Ovary (tissue), 9 donors: ENCODE measurements around the gene CCDC60. TPM values are rescaled to one million over a fixed set of nuclear protein-coding genes. Genes with fewer than 3 reads are reported as not detected.

Experiments used
- DNase-seq, 5 donors: peaks; one replicate each; pipeline ENCODE4 v3.0.0-alpha.2; 2019 to 2020
- H3K27ac ChIP-seq, 2 donors: fragments of 200-600 bp; one replicate each; pipeline versions ENCODE4 v1.5.1 to v1.8.0; 2019 to 2022
- H3K27me3 ChIP-seq: fragments of 200-600 bp; one replicate; pipeline ENCODE4 v1.8.0; 2022
- H3K36me3 ChIP-seq: fragments of 200-600 bp; sonication (generic); one replicate; pipeline ENCODE4 v1.5.1; 2019
- H3K4me1 ChIP-seq: one replicate; pipeline ENCODE4 v1.8.1; 2013; ENCODE audit warnings: mild to moderate bottlenecking, moderate library complexity; ENCODE audit not compliant: insufficient read depth
- H3K4me3 ChIP-seq: fragments of 200-600 bp; sonication (generic); one replicate; pipeline ENCODE4 v1.5.1; 2017
- H3K9me3 ChIP-seq, 2 donors: fragments of 200-600 bp in 1 of 2; sonication (generic) in 1 of 2; one replicate each; pipeline versions ENCODE4 v1.5.1 to v1.8.1; 2013 to 2019; ENCODE audit warnings: mild to moderate bottlenecking in 1 of 2, moderate library complexity in 1 of 2
- EP300 ChIP-seq: sonication (generic); formaldehyde crosslinking; IDR thresholded peaks from one replicate; pipeline ENCODE4 v1.6.1; 2017; ENCODE audit warnings: antibody characterized with exemption
- POLR2A ChIP-seq: fragments of 450-650 bp; IDR thresholded peaks from one replicate; pipeline ENCODE4 v1.6.1; 2017; ENCODE audit warnings: antibody characterized with exemption, mild to moderate bottlenecking, moderate library complexity
- WGBS, 3 donors: extraction: QIAGEN DNeasy Blood & Tissue Kit in 1 of 3; methylation state at CpG; one replicate each; pipeline versions ENCODE4 v1.1.5 to v1.1.7; 2013 to 2017; 5-methylcytosine and 5-hydroxymethylcytosine counted together
- intact Hi-C, 4 donors: fragments of 100-400 bp; cut with DNase I; formaldehyde crosslinking; loops; one replicate each; pipeline versions ENCODE4 v1.11.0 to v1.15.1; 2022 to 2023
- polyA plus RNA-seq, 2 donors: library from polyadenylated mRNA; stranded (reverse); fragments of 200-250 nt in 1 of 2; fragments of 350-450 nt in 1 of 2; fragmentation: Illumina TruSeq in 1 of 2; extraction: RNeasy Lipid Tissue Mini Kit (QIAGEN cat#74804) in 1 of 2; gene quantifications; one replicate each; pipeline ENCODE4 v1.2.3, GENCODE V29; 2013 to 2014
- total RNA-seq, 7 donors: library from RNA; depleted of rRNA in 2 of 7; stranded (reverse); fragments of >200 nt in 2 of 7; fragmentation: NEBNext Ultra II Directional in 3 of 7; extraction: Animal tissue kit (Norgen Biotek cat#: 25700) in 3 of 7; gene quantifications; one replicate each; pipeline versions ENCODE4 v1.1.0 to v1.2.4, GENCODE V29; 2016 to 2023
- TF ChIP-seq, protein P1 (sequence below), 3 donors: fragments of 450-650 bp in 2 of 3; fragments of 200-600 bp in 1 of 3; IDR thresholded peaks; one replicate each; pipeline versions ENCODE4 v1.5.1 to v1.8.0; 2016 to 2022; ENCODE audit warnings: antibody characterized with exemption in 3 of 3, mild to moderate bottlenecking in 1 of 3
- donor health status: DM: no; HTN: no; CAD: no; lungs with moderate emphysema.
- donor health status: DM: no; HTN: no; CAD: no.
- donor health status: Bipolar disorder and iron deficiency.
- donor health status: DM: yes; HTN: yes; CAD: no.
- donor health status: DM: no; HTN: no; CAD: no.
- donor health status: DM: yes; HTN: yes; CAD: no.

Gene CCDC60
- total and polyA plus RNA-seq, 9 donors: 0.32 to 9.1 (median 0.59) TPM; not detected in 3

- DNase-seq: no peak
- 28 to 34% (median 31%) methylated on average over 2 of the region's 2 CpGs for WGBS, 3 donors
- intact Hi-C loops: no loop called here
- H3K36me3 ChIP-seq: no peaks in the 10 kb centered on the region
- no peaks in the 10 kb centered on the region for H3K4me1 ChIP-seq
- H3K9me3 ChIP-seq: no peaks in the 10 kb centered on the region
- no peak overlapping the region for H3K4me3 ChIP-seq
- H3K27ac ChIP-seq: no peak overlapping the region
- H3K27me3 ChIP-seq: no peaks in the 10 kb centered on the region
- TF ChIP-seq EP300: no peak
- TF ChIP-seq, protein P1, sequence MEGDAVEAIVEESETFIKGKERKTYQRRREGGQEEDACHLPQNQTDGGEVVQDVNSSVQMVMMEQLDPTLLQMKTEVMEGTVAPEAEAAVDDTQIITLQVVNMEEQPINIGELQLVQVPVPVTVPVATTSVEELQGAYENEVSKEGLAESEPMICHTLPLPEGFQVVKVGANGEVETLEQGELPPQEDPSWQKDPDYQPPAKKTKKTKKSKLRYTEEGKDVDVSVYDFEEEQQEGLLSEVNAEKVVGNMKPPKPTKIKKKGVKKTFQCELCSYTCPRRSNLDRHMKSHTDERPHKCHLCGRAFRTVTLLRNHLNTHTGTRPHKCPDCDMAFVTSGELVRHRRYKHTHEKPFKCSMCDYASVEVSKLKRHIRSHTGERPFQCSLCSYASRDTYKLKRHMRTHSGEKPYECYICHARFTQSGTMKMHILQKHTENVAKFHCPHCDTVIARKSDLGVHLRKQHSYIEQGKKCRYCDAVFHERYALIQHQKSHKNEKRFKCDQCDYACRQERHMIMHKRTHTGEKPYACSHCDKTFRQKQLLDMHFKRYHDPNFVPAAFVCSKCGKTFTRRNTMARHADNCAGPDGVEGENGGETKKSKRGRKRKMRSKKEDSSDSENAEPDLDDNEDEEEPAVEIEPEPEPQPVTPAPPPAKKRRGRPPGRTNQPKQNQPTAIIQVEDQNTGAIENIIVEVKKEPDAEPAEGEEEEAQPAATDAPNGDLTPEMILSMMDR (IDR thresholded peaks at IDR 0.05): no peak
- no peak for TF ChIP-seq POLR2A
Observed at GRCh38 chr12:119296535-119296934, 38.0 kb upstream of the CCDC60 start.

DNA sequence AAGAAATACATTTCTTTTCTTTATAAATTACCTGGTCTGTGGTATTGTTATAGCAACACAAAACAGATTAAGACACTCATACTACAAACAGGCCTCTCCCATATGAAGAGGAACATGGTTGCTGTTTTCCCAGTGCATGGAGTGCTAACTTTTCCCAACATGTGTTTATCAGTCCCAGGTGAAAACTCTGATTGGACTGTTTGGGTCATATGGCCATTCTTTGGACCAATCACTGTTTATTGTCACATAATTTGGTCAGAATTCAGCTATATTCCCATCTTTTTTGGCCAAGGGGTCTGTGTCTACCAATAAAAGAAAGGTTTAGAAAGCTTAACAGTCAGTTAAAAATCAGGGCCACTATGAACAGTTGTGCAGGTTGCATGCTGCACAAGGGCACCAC is 35.4 kb upstream of the CCDC60 start:
- TF ChIP-seq, protein P1 (IDR thresholded peaks at IDR 0.05): no peak
- TF ChIP-seq EP300 (no peak), POLR2A (no peak)
- H3K27ac ChIP-seq: no peak overlapping the region
- intact Hi-C loops: no loop called here
- H3K4me3 ChIP-seq: no peak overlapping the region
- H3K27me3 ChIP-seq: no peaks in the 10 kb centered on the region
- no peak for DNase-seq
- H3K36me3 ChIP-seq: no peaks in the 10 kb centered on the region
- no peaks in the 10 kb centered on the region for H3K9me3 ChIP-seq
- no peaks in the 10 kb centered on the region for H3K4me1 ChIP-seq

DNA sequence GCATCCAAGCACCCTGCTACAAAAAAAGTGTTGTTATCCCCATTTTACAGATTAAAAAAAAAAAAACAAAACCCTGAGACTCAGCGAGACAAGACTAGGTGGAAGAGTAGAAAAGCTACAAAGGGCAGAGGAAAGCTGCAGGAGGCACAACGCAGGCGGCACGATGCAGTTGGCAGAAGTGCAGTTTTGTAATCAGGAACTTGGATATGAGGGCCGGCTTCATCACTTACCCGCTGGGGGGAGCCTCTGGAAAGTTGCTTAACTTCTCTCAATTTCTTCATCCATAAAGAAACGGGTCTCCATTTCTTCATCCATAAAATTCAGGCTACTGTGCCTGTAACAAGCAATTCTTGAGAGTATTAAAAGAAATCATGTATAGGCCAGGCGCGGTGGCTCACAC is 33.1 kb upstream of the CCDC60 start:
- WGBS, 3 donors: 75 to 83% (median 83%) methylated on average over 9 of the region's 9 CpGs
- intact Hi-C loops: loop anchor here in 1 of 4 donors (2.0 kb wide), 1 partner anchor 77 kb away; no protein-coding TSS in a partner anchor
- H3K27me3 ChIP-seq: no peaks in the 10 kb centered on the region
- H3K4me3 ChIP-seq: no peak overlapping the region
- H3K27ac ChIP-seq: no peak overlapping the region
- H3K36me3 ChIP-seq: no peaks in the 10 kb centered on the region
- DNase-seq: no peak
- no peaks in the 10 kb centered on the region for H3K9me3 ChIP-seq
- no peaks in the 10 kb centered on the region for H3K4me1 ChIP-seq
- TF ChIP-seq POLR2A (no peak), EP300 (no peak)
- TF ChIP-seq, protein P1 (IDR thresholded peaks at IDR 0.05): no peak

GRCh38 chr12:119302451-119303080 is 32.0 kb upstream of the CCDC60 start:
- Histone ChIP-seq H3K4me3 (no peak overlapping the region), H3K9me3 (no peaks in the 10 kb centered on the region), H3K27ac (no peak overlapping the region), H3K4me1 (no peaks in the 10 kb centered on the region), H3K36me3 (no peaks in the 10 kb centered on the region), H3K27me3 (no peaks in the 10 kb centered on the region)
- 20 to 26% (median 26%) methylated on average over 7 of the region's 7 CpGs for WGBS, 3 donors
- TF ChIP-seq, protein P1 (IDR thresholded peaks at IDR 0.05): no peak
- TF ChIP-seq EP300: no peak
- no peak for TF ChIP-seq POLR2A
- intact Hi-C loops: no loop called here
- DNase-seq: no peak
